ENCODE data around the gene NRG3.
A peak's percentile ranks its signal among the peaks of the same experiment; 100 is the strongest.

Gene NRG3

GRCh38 chr10:82394122-82394521 is 519.1 kb downstream of the NRG3 start:
- DNase-seq, result no peak

- no peak for DNase-seq
Observed at GRCh38 chr10:82394987-82395386, 520.0 kb downstream of the NRG3 start.

DNA sequence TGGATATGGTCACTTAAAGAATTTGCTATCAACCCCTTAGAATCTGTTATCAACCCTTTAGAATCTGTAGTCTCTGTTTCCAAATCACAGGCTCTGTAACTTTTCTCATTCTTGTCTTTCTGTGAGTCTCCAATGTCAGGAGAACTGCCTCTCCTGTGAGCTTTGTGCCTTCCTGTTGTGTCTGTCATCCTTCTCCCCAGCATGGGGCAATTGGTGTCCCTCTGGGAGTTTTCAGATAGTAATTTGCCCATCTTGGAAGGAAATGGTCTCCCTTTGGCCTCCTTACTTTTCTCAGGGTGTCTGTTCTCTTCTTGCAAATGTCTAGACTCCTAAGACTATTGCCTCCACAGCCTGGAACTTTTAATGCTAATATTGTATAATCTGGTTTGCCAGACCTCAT is 521.9 kb downstream of the NRG3 start:
- no peak for DNase-seq

GRCh38 chr10:82397854-82398253 is 522.9 kb downstream of the NRG3 start:
- no peak for DNase-seq

- DNase-seq, result no peak
Observed at GRCh38 chr10:82399850-82400249, 524.9 kb downstream of the NRG3 start.

- peak; percentile 26 for DNase-seq
Observed at GRCh38 chr10:82400841-82401240, 525.8 kb downstream of the NRG3 start.

DNA sequence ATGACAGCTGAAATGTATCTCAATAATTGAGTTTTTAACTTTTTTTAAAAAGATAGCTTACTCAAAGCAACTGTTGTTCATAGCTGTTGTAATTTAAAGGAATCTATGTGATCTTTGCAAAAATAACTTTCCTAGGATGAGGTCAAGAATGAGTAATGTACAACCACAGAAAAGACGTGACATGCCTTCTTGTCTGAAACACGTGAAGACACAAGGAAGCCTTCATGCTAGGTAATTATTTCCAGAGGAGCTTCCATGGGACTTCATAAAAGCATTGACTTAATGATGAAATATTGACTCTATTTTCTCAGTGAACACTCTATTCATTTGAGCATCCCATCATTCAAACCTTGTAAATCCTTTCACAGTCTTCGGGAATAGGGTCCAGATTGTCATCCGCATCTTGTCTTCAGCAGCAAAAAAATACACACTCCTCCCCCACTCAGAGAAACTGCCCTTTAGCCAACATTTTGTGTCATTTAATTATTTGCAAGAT is 528.0 kb downstream of the NRG3 start:
- peak; percentile 50 for DNase-seq

DNA sequence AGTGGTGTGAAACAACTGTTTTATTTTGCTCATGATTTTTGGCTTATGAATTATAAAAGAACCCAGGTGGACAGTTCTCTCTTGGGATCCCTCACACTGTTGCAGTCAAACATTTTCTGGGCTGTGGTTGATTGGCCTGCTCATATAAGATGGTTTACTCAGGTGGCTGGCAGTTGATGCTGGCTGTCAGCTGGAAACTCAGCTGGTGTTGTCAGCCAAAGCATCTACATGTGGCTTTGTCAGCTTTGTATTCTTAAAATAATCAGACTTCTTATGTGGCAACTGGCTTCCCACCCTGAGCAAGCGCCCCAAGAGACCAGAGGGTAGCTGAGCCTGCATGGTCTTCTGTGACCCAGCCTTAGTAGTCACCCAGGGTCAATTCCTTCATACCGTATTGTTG is 534.7 kb downstream of the NRG3 start:
- DNase-seq, result no peak

GRCh38 chr10:82411416-82411815 is 536.4 kb downstream of the NRG3 start:
- no peak for DNase-seq

DNA sequence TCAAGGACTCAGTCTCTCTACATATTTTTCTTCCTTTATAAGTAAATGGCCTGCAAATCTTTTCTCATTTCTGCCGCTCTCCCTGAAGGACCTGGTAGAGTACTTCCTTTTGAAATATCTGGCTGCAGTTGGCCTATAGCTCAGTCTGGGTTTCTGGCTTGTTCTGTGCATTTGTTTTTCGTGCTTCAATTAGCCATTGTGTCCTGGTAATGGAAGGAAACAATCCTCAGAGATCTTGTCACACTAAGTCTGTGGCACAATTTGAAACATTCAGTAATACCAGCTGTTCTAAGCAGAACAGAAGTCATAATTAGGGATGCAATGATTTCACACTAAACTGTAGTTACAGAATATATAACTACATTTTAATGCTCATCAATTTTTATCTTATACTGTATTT is 545.0 kb downstream of the NRG3 start:
- DNase-seq, result no peak

GRCh38 chr10:82429302-82429701 is 554.3 kb downstream of the NRG3 start:
- DNase-seq, result no peak

DNA sequence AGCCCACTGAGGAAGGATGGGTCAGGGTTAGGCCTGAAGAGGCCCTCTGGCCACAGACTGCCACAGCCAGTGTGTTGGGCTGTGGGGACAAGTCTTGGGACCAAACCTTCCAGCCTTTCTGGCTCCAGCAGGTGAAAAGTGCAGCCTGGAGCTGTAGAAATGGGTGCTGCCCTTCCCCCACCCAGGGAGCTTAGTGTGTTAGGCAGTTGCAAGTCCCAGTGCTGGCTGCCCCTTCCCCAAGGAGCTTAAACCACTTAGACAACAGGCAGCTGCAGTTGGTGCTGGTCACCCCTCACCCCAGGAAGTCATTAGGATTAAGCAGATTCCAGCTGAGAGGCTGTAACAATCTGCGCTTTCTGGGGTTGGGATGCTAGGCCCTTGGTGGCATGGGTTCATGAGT is 563.3 kb downstream of the NRG3 start:
- no peak for DNase-seq

DNA sequence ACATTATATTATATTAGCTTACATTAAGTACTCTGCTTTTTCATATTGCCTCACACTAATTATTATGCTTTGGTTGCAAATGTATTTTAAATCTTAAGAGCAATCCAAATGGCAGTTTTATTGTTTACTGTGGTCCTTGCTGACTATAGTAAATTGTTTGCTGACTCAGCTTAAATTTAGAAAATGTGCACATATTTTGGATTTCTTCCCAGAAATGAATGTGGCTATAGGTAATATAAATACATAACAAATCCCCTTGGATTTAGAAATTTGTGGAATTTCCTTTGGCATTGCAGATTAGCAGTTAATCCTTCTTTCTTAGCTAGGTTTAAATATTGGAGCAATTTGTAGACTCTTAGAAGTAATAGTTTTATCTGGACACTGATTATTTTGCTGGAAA is 565.8 kb downstream of the NRG3 start:
- no peak for DNase-seq

DNA sequence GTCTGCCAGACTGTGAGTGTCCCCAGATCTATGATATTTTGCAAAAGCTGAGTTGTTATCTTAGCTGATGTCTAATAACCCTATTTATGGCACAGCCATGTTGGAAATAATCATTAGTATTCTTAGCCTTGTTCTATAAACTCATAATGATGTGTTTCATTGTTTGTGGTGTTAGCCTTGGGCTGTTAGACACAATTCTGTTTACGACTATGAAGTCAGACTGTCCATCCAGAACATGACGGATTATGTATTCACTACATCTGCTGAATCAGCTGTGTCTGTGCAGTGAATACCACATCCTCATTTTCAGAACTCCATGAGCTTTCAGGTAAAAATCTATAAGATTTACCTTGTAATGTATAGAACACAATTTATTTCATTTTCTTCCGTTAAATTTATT is 577.1 kb downstream of the NRG3 start:
- no peak for DNase-seq

DNA sequence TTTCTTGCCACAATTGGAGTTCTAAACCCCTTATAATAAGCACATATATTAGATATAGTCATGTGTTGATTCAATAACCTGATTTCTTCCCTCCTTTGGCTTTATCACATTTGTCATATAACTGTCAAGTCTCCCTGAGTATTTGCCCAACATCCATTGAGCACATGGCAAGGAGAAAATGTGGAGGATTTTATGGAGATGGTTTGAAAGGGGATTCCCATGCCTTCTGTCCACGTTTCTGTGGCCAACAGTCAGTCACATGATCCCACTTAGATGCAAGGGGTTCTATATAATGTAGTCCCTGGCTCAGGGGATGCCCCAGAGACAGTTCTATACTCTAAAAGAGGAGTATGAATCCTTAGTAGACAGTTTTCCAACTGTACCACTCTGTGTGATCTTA is 577.7 kb downstream of the NRG3 start:
- DNase-seq, result no peak

DNA sequence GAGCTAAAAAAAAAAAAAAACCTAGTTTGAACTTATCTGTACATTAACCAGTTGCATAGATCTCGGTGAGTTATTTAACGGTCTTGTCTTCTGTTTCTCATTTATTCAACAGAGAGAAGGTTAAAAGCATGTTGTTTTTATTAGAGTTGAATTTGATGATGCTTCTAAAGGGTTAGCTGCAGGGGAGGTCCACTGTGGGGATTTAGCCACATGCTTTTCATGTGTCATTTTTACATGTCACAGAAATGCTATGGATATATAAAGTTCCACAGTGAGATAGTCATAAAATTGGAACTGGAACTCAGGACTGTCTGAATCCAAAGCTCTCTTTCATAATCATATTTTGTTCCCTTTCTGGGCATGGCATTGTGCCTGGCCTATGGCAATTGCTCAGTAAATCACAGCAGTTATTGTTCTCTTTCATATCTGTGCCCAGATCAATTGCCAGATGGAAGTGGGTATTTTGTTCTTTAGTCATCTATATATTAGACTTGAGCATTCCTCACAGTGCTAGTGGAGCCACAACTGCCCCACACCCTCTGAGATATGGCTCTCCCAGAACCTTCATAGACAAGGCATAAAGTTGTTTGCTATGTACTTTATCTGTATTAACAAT is 578.8 kb downstream of the NRG3 start:
- DNase-seq, result no peak

GRCh38 chr10:82462910-82463551 is 588.0 kb downstream of the NRG3 start:
- DNase-seq, result no peak

DNA sequence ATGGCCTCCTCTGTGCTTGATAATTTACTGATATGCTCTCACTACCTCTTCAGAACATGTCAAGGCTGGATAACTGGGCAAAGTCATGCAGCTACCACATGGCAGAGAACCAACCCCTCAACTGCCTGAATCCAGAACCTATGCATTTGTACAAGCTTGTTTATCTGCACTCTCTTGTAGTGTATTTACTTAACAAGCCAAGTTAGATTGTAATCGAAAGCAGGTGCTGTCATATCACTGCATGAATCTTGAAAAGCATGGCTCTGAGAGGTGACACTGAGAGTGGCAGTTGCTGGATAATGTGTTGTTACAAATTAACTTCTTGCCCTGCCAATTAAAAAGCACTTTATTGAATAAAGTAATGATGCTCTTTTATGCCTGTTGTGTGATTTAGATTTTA is 588.6 kb downstream of the NRG3 start:
- no peak for DNase-seq

DNA sequence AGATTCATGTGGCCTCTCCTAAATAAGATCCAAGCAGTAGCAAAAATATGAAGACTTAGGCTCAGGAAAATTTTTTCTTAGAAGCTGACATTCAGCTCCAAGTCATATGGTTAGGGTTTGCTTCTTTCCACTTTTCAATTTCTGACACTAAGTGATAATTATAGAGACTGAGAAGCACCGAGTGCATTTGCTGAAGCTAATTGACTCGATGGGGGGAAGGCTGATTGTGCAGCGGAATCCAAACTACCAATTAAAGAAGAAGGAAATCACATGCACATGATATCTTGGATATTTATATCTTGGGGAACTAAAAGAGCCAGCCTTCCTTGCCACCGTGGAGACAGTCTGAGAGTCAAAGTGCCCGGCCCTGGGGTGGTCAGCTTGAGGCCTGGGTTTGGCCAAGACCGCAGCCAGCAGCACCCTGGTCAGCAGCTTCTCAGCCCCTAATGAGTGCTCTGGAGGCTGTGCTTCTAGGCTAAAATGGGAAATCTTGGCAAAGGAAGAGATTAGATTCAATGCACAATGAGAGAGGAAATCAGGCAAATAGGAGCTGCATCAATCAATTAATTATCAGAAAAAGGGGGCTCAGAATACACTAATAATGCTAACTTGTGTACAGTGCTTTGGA is 589.3 kb downstream of the NRG3 start:
- DNase-seq, result no peak

DNA sequence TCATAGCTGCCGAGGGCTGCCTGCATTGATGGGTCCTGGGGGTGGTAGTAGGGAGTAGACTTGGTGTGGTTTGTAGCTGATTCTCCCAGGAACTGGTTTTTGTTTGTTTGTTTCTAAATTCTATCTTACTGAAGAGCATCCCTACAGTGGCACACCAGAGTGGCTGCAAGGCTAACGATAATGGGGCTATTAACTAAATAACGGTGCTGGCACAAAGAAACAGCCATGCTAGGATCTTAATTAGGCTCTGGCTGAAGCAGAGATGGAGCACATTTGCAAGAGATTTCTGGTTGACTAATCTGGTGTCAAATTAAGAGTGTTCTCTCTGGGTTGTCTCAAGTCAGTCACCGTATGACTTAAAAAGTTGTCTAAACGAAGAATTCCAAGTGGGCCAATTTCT is 590.0 kb downstream of the NRG3 start:
- DNase-seq, result no peak

- no peak for DNase-seq
Observed at GRCh38 chr10:82468453-82468852, 593.5 kb downstream of the NRG3 start.

DNA sequence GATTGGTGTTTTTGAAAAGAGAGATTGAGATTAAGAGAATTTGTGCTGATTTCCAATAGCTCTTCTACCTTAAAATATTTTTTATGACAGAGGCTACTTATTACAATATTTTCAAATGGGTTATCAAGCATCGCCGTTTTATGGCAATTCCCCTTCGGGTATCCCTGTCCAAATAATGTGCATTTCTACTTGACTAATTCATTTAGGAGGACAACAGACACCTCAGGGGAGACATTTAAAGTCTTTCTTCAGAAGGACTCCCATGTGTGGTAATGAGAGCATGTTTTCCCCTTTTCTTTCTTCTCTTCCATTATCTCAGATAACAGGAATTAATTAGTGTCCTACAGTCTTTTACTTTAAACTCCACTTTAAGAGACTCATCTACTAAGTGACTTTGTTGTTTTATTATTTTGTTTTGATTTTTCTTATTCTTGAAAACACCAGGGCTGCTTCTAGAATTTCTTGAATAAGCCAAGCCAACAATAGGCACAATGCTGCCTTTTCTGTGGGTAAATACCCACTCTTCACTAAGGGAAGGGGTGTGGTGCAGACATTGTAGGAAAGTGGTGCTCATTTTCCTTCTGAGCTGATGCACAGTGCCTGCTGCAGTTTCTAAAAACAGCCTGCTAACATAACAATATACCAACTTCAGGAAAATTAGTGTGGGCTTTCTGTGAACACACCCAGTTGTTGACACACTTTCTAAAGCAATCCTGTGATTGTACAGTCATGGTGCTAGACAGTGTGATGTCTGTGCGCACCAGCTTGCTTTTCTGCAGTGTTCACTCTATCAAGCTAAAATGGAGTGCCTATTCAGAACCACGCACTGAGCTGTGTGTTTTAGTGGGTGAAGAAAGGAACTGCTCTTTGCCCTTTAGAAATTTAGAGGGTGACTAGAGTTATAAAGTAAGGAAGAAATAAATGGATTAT is 597.7 kb downstream of the NRG3 start:
- no peak for DNase-seq

DNA sequence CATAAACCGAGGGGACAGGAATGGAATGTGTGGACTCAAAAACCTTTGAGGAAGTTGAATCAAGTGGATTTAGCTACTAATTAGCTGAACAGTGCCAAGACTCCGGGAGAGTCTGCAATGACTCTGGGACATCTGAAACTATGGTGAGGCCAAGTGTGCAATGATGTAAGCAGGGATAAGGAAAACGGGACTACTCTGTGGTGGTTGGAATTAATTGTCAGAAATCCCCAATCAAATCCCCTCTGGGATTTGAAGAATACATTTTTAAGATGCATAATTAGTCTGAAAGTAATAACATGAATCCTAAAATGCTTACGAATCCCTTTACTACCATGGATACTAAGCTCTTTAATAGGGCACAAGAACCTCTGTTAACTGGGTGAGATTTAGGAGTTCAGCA is 602.8 kb downstream of the NRG3 start:
- no peak for DNase-seq

Measured in fibroblast of skin of abdomen (primary cell).